HEK293T (cell line): ENCODE measurements around the gene TMEM132D.

Experiments used
- BHLHE40 ChIP-seq: fragments of 450-650 bp; IDR thresholded peaks from 2 replicates; pipeline ENCODE4 v1.6.1; 2016; ENCODE audit warnings: mild to moderate bottlenecking, moderate library complexity, borderline replicate concordance
- CTBP1 ChIP-seq: fragments of 450-650 bp; IDR thresholded peaks from 2 replicates; pipeline ENCODE4 v1.6.1; 2016; ENCODE audit warnings: borderline replicate concordance
- ELF4 ChIP-seq: fragments of 450-650 bp; IDR thresholded peaks from 2 replicates; pipeline ENCODE4 v1.6.1; 2017; ENCODE audit warnings: antibody characterized with exemption
- FOXK2 ChIP-seq: fragments of 450-650 bp; IDR thresholded peaks from 2 replicates; pipeline ENCODE4 v1.6.1; 2016; ENCODE audit warnings: mild to moderate bottlenecking
- FOXM1 ChIP-seq: fragments of 450-650 bp; IDR thresholded peaks from 2 replicates; pipeline ENCODE4 v1.6.1; 2017; ENCODE audit warnings: mild to moderate bottlenecking, borderline replicate concordance
- L3MBTL2 ChIP-seq: fragments of 450-650 bp; conservative IDR thresholded peaks from 2 replicates; pipeline ENCODE4 v1.6.1; 2016; ENCODE audit warnings: mild to moderate bottlenecking
- NFRKB ChIP-seq: fragments of 450-650 bp; IDR thresholded peaks from 2 replicates; pipeline ENCODE4 v1.6.1; 2016; ENCODE audit warnings: mild to moderate bottlenecking, moderate library complexity
- PKNOX1 ChIP-seq: fragments of 450-650 bp; IDR thresholded peaks from 2 replicates; pipeline ENCODE4 v1.6.1; 2016
- SP1 ChIP-seq: fragments of 450-650 bp; IDR thresholded peaks from 2 replicates; pipeline ENCODE4 v1.6.1; 2017
- SUZ12 ChIP-seq: fragments of 450-650 bp; IDR thresholded peaks from 2 replicates; pipeline ENCODE4 v1.6.1; 2016; ENCODE audit warnings: mild to moderate bottlenecking
- TARDBP ChIP-seq: fragments of 450-650 bp; IDR thresholded peaks from 2 replicates; pipeline ENCODE4 v1.6.1; 2016
- ZNF384 ChIP-seq: fragments of 450-650 bp; IDR thresholded peaks from 2 replicates; pipeline ENCODE4 v1.6.1; 2016

GRCh38 chr12:129807136-129807535 is 96.7 kb downstream of the TMEM132D start:
- TF ChIP-seq NFRKB (no peak), ELF4 (no peak), FOXK2 (no peak), SUZ12 (no peak), PKNOX1 (no peak), FOXM1 (no peak), TARDBP (no peak), ZNF384 (no peak), BHLHE40 (no peak), CTBP1 (no peak), SP1 (no peak), L3MBTL2 (no peak)
